Tibial nerve (tissue), 3 donors: ENCODE measurements around the gene CC2D2B.

Experiments
- POLR2A ChIP-seq, 2 donors: fragments of 450-650 bp; IDR thresholded peaks; one replicate each; pipeline ENCODE4 v1.6.1; 2017; ENCODE audit warnings: antibody characterized with exemption in 2 of 2, mild to moderate bottlenecking in 2 of 2, moderate library complexity in 2 of 2
- TF ChIP-seq, protein P1 (sequence below), 5 experiments: fragments of 200-600 bp in 3 of 5; fragments of 450-650 bp in 2 of 5; sonication (generic) in 3 of 5; IDR thresholded peaks; one replicate each; pipeline ENCODE4 v1.5.1; 2016 to 2019; ENCODE audit warnings: antibody characterized with exemption in 5 of 5, mild to moderate bottlenecking in 3 of 5, moderate library complexity in 2 of 5

DNA sequence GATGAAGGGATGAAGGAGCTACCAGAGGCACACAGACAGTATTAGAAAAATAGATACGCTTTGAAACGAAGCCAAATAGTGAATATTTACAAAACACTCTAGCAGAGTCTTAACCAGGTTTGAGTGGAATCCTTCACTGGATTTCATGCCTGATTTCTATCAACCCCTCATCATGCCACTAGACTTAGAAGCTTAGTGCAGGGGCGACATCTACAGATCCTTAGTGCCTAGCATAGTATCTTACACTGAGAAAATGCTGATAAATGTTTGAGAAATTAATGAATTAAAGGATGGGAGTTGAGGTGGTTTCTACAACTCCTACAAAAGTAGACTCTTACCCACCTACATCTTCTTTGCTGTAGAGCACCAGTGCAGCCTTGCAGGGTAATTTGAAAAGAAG lies 80.9 kb downstream of the CC2D2B start:
- TF ChIP-seq, protein P1, sequence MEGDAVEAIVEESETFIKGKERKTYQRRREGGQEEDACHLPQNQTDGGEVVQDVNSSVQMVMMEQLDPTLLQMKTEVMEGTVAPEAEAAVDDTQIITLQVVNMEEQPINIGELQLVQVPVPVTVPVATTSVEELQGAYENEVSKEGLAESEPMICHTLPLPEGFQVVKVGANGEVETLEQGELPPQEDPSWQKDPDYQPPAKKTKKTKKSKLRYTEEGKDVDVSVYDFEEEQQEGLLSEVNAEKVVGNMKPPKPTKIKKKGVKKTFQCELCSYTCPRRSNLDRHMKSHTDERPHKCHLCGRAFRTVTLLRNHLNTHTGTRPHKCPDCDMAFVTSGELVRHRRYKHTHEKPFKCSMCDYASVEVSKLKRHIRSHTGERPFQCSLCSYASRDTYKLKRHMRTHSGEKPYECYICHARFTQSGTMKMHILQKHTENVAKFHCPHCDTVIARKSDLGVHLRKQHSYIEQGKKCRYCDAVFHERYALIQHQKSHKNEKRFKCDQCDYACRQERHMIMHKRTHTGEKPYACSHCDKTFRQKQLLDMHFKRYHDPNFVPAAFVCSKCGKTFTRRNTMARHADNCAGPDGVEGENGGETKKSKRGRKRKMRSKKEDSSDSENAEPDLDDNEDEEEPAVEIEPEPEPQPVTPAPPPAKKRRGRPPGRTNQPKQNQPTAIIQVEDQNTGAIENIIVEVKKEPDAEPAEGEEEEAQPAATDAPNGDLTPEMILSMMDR (IDR thresholded peaks at IDR 0.05): no peak
- TF ChIP-seq POLR2A (IDR thresholded peaks at IDR 0.05): no peak
